ENCODE measurements around the gene TMEM19.

Gene TMEM19

GRCh38 chr12:71703206-71703605, 17.3 kb downstream of the TMEM19 start:
- peaks cover 15% of the 10 kb centered on the region for H3K4me1 ChIP-seq (ENCODE audit: insufficient read depth, poor library complexity, severe bottlenecking)
- no peaks in the 10 kb centered on the region for H3K27me3 ChIP-seq (ENCODE audit: insufficient read depth, poor library complexity, severe bottlenecking)
- H3K36me3 ChIP-seq (ENCODE audit: low read depth) = 0 out of 2 replicates have a peak, but pooled peaks cover 14% of the 10 kb centered on the region
- no peak overlapping the region for H3K27ac ChIP-seq (ENCODE audit: poor library complexity, severe bottlenecking)
- H3K4me3 ChIP-seq (ENCODE audit: severe bottlenecking) = no peak overlapping the region
- no peaks in the 10 kb centered on the region for H3K9me3 ChIP-seq (ENCODE audit: severe bottlenecking)
- DNase-seq (ENCODE audit: low spot score) = no peak
- no peak for TF ChIP-seq CTCF (IDR thresholded peaks at IDR 0.05; ENCODE audit: poor library complexity, severe bottlenecking)
- no peak for ATAC-seq (ENCODE audit: low read depth)

GRCh38 chr12:71704920-71705319, 19.0 kb downstream of the TMEM19 start:
- no peak for ATAC-seq (ENCODE audit: low read depth)
- H3K9me3 ChIP-seq (ENCODE audit: severe bottlenecking) = no peaks in the 10 kb centered on the region
- no peak for TF ChIP-seq CTCF (IDR thresholded peaks at IDR 0.05; ENCODE audit: poor library complexity, severe bottlenecking)

GRCh38 chr12:71708658-71709057, 22.8 kb downstream of the TMEM19 start:
- H3K27ac ChIP-seq (ENCODE audit: poor library complexity, severe bottlenecking) = peak overlapping the region; percentile 95
- DNase-seq (ENCODE audit: low spot score) (no peak), ATAC-seq (ENCODE audit: low read depth) (no peak)
- no peaks in the 10 kb centered on the region for H3K27me3 ChIP-seq (ENCODE audit: insufficient read depth, poor library complexity, severe bottlenecking)
- H3K9me3 ChIP-seq (ENCODE audit: severe bottlenecking) = no peaks in the 10 kb centered on the region
- H3K4me3 ChIP-seq (ENCODE audit: severe bottlenecking) = no peak overlapping the region
- peaks cover 46% of the 10 kb centered on the region for H3K4me1 ChIP-seq (ENCODE audit: insufficient read depth, poor library complexity, severe bottlenecking)
- TF ChIP-seq CTCF (IDR thresholded peaks at IDR 0.05; ENCODE audit: poor library complexity, severe bottlenecking) = no peak
- no peaks in the 10 kb centered on the region for H3K36me3 ChIP-seq (ENCODE audit: low read depth)

More at GRCh38 chr12:71704920-71705319, 19.0 kb downstream of the TMEM19 start:
- no peaks in the 10 kb centered on the region for H3K27me3 ChIP-seq (ENCODE audit: insufficient read depth, poor library complexity, severe bottlenecking)
- no peak overlapping the region for H3K4me3 ChIP-seq (ENCODE audit: severe bottlenecking)
- H3K4me1 ChIP-seq (ENCODE audit: insufficient read depth, poor library complexity, severe bottlenecking) = peaks cover 32% of the 10 kb centered on the region
- DNase-seq (ENCODE audit: low spot score) = no peak
- H3K36me3 ChIP-seq (ENCODE audit: low read depth) = 0 out of 2 replicates have a peak, but pooled peaks cover 11% of the 10 kb centered on the region
- H3K27ac ChIP-seq (ENCODE audit: poor library complexity, severe bottlenecking) = no peak overlapping the region

- H3K4me1 ChIP-seq (ENCODE audit: insufficient read depth, poor library complexity, severe bottlenecking) = peaks cover 36% of the 10 kb centered on the region
- DNase-seq (ENCODE audit: low spot score) (peak; percentile 90), ATAC-seq (ENCODE audit: low read depth) (peak; percentile 98)
- no peak for TF ChIP-seq CTCF (IDR thresholded peaks at IDR 0.05; ENCODE audit: poor library complexity, severe bottlenecking)
- H3K9me3 ChIP-seq (ENCODE audit: severe bottlenecking) = no peaks in the 10 kb centered on the region
- no peak overlapping the region for H3K4me3 ChIP-seq (ENCODE audit: severe bottlenecking)
- H3K27ac ChIP-seq (ENCODE audit: poor library complexity, severe bottlenecking) = peak overlapping the region; percentile 95
- no peaks in the 10 kb centered on the region for H3K27me3 ChIP-seq (ENCODE audit: insufficient read depth, poor library complexity, severe bottlenecking)
- H3K36me3 ChIP-seq (ENCODE audit: low read depth) = no peaks in the 10 kb centered on the region
These were observed 24.6 kb downstream of the TMEM19 start for GRCh38 chr12:71710276-71711125.

- no peak overlapping the region for H3K4me3 ChIP-seq (ENCODE audit: severe bottlenecking)
- peak overlapping the region; percentile 69 for H3K27ac ChIP-seq (ENCODE audit: poor library complexity, severe bottlenecking)
- H3K36me3 ChIP-seq (ENCODE audit: low read depth) = no peaks in the 10 kb centered on the region
- no peaks in the 10 kb centered on the region for H3K27me3 ChIP-seq (ENCODE audit: insufficient read depth, poor library complexity, severe bottlenecking)
- peaks cover 15% of the 10 kb centered on the region for H3K4me1 ChIP-seq (ENCODE audit: insufficient read depth, poor library complexity, severe bottlenecking)
- no peak for DNase-seq (ENCODE audit: low spot score)
- no peak for ATAC-seq (ENCODE audit: low read depth)
- no peaks in the 10 kb centered on the region for H3K9me3 ChIP-seq (ENCODE audit: severe bottlenecking)
- no peak for TF ChIP-seq CTCF (IDR thresholded peaks at IDR 0.05; ENCODE audit: poor library complexity, severe bottlenecking)
These were observed 32.7 kb downstream of the TMEM19 start for GRCh38 chr12:71718611-71719010.

Data from RWPE2 (cell line).